ENCODE measurements around the gene CIZ1.

Gene CIZ1

GRCh38 chr9:128180001-128180400 lies 11.4 kb downstream of the CIZ1 start:
- H2BK15ac ChIP-seq (ENCODE audit: low read length), result no peak overlapping the region
- H3K18ac ChIP-seq (ENCODE audit: low read length), result no peak overlapping the region
- no peak overlapping the region for H4K8ac ChIP-seq (ENCODE audit: low read depth, low read length)
- WGBS, 2 donors (ENCODE audit: extremely low coverage in 2 of 2, insufficient read length in 2 of 2, insufficient replicate concordance in 1 of 2), result no CpG with 5 or more reads among the region's 8 CpGs
- no peak overlapping the region for H3K4me3 ChIP-seq (ENCODE audit: low read length in 2 of 2)
- H3K4me2 ChIP-seq (ENCODE audit: insufficient read depth, low read length, poor library complexity, severe bottlenecking), result no peak overlapping the region
- no peak overlapping the region for H3K9ac ChIP-seq (ENCODE audit: low read depth, low read length, poor library complexity)
- H4K91ac ChIP-seq (ENCODE audit: low read depth, low read length, poor library complexity), result no peak overlapping the region
- no peak overlapping the region for H3K27ac ChIP-seq (replicated peaks; ENCODE audit: low read length)
- peaks cover 61 to 92% of the 10 kb centered on the region in 2 donors for H3K36me3 ChIP-seq (replicated peaks in 1 of 2; ENCODE audit: control insufficient read depth in 2 of 2, insufficient read depth in 2 of 2, low read length in 2 of 2)
- peaks cover 14 to 16% of the 10 kb centered on the region in 2 donors for H3K9me3 ChIP-seq (replicated peaks in 1 of 2; ENCODE audit: control insufficient read depth in 2 of 2, insufficient read depth in 1 of 2, low read depth in 1 of 2, low read length in 2 of 2)
- peaks cover 4% of the 10 kb centered on the region for H3K79me1 ChIP-seq (ENCODE audit: low read depth, low read length)
- H2BK12ac ChIP-seq (ENCODE audit: low read length), result no peak overlapping the region
- DNase-seq (ENCODE audit: low spot score), result no peak
- H3K27me3 ChIP-seq (ENCODE audit: control insufficient read depth in 3 of 3, insufficient read depth in 3 of 3, low read depth in 1 of 3, low read length in 3 of 3), result no peaks in the 10 kb centered on the region
- H2BK120ac ChIP-seq (ENCODE audit: low read depth, low read length), result no peak overlapping the region
- no peaks in the 10 kb centered on the region for H3K4me1 ChIP-seq (ENCODE audit: control insufficient read depth in 2 of 2, insufficient read depth in 1 of 2, low read depth in 1 of 2, low read length in 2 of 2)
- no peak overlapping the region for H2BK5ac ChIP-seq (ENCODE audit: low read length)
- H2AFZ ChIP-seq (ENCODE audit: low read length), result no peak overlapping the region
- no peak overlapping the region for H3K14ac ChIP-seq (ENCODE audit: low read length)
- no peak overlapping the region for H2AK5ac ChIP-seq (ENCODE audit: low read depth, low read length)
- H3K23ac ChIP-seq (ENCODE audit: low read depth, low read length, poor library complexity), result no peak overlapping the region
- H3K4ac ChIP-seq (ENCODE audit: low read length), result no peak overlapping the region

GRCh38 chr9:128178806-128179431 lies 12.5 kb downstream of the CIZ1 start:
- Histone ChIP-seq H2BK5ac (ENCODE audit: low read length) (no peak overlapping the region), H3K36me3 (replicated peaks in 1 of 2; ENCODE audit: control insufficient read depth in 2 of 2, insufficient read depth in 2 of 2, low read length in 2 of 2) (peaks cover 66 to 92% of the 10 kb centered on the region in 2 donors)

GRCh38 chr9:128175726-128176125 lies 15.6 kb downstream of the CIZ1 start:
- Histone ChIP-seq H2BK120ac (ENCODE audit: low read depth, low read length) (no peak overlapping the region), H3K4me1 (ENCODE audit: control insufficient read depth in 2 of 2, insufficient read depth in 1 of 2, low read depth in 1 of 2, low read length in 2 of 2) (no peaks in the 10 kb centered on the region), H2BK5ac (ENCODE audit: low read length) (no peak overlapping the region), H3K4me3 (ENCODE audit: low read length in 2 of 2) (no peak overlapping the region), H3K18ac (ENCODE audit: low read length) (no peak overlapping the region), H3K27ac (replicated peaks; ENCODE audit: low read length) (no peak overlapping the region), H3K23ac (ENCODE audit: low read depth, low read length, poor library complexity) (no peak overlapping the region), H3K4ac (ENCODE audit: low read length) (no peak overlapping the region), H4K8ac (ENCODE audit: low read depth, low read length) (no peak overlapping the region), H3K9ac (ENCODE audit: low read depth, low read length, poor library complexity) (no peak overlapping the region), H2BK15ac (ENCODE audit: low read length) (no peak overlapping the region), H3K9me3 (replicated peaks in 1 of 2; ENCODE audit: control insufficient read depth in 2 of 2, insufficient read depth in 1 of 2, low read depth in 1 of 2, low read length in 2 of 2) (peaks cover 13 to 16% of the 10 kb centered on the region in 2 donors), H3K36me3 (replicated peaks in 1 of 2; ENCODE audit: control insufficient read depth in 2 of 2, insufficient read depth in 2 of 2, low read length in 2 of 2) (peaks cover 56 to 86% of the 10 kb centered on the region in 2 donors), H3K4me2 (ENCODE audit: insufficient read depth, low read length, poor library complexity, severe bottlenecking) (no peak overlapping the region), H3K14ac (ENCODE audit: low read length) (no peak overlapping the region), H3K27me3 (ENCODE audit: control insufficient read depth in 3 of 3, insufficient read depth in 3 of 3, low read depth in 1 of 3, low read length in 3 of 3) (no peaks in the 10 kb centered on the region), H2AFZ (ENCODE audit: low read length) (no peak overlapping the region), H2AK5ac (ENCODE audit: low read depth, low read length) (no peak overlapping the region), H4K91ac (ENCODE audit: low read depth, low read length, poor library complexity) (no peak overlapping the region), H2BK12ac (ENCODE audit: low read length) (no peak overlapping the region), H3K79me1 (ENCODE audit: low read depth, low read length) (peaks cover 4% of the 10 kb centered on the region)
- DNase-seq (ENCODE audit: low spot score), result no peak
- no CpG with 5 or more reads among the region's 2 CpGs for WGBS, 2 donors (ENCODE audit: extremely low coverage in 2 of 2, insufficient read length in 2 of 2, insufficient replicate concordance in 1 of 2)

More at GRCh38 chr9:128178806-128179431, 12.5 kb downstream of the CIZ1 start:
- Histone ChIP-seq H2BK15ac (ENCODE audit: low read length) (no peak overlapping the region), H3K4me3 (ENCODE audit: low read length in 2 of 2) (peak overlapping the region in 1 of 2 donors; percentile 36), H3K9ac (ENCODE audit: low read depth, low read length, poor library complexity) (peak overlapping the region; percentile 72), H2BK120ac (ENCODE audit: low read depth, low read length) (peak overlapping the region; percentile 82), H4K91ac (ENCODE audit: low read depth, low read length, poor library complexity) (peak overlapping the region; percentile 3), H2AK5ac (ENCODE audit: low read depth, low read length) (no peak overlapping the region), H3K4ac (ENCODE audit: low read length) (no peak overlapping the region), H3K79me1 (ENCODE audit: low read depth, low read length) (peaks cover 4% of the 10 kb centered on the region), H3K4me2 (ENCODE audit: insufficient read depth, low read length, poor library complexity, severe bottlenecking) (no peak overlapping the region), H3K14ac (ENCODE audit: low read length) (no peak overlapping the region), H3K23ac (ENCODE audit: low read depth, low read length, poor library complexity) (peak overlapping the region; percentile 86), H4K8ac (ENCODE audit: low read depth, low read length) (peak overlapping the region; percentile 92), H3K27ac (replicated peaks; ENCODE audit: low read length) (no peak overlapping the region), H3K9me3 (replicated peaks in 1 of 2; ENCODE audit: control insufficient read depth in 2 of 2, insufficient read depth in 1 of 2, low read depth in 1 of 2, low read length in 2 of 2) (peaks cover 14 to 16% of the 10 kb centered on the region in 2 donors), H3K4me1 (ENCODE audit: control insufficient read depth in 2 of 2, insufficient read depth in 1 of 2, low read depth in 1 of 2, low read length in 2 of 2) (no peaks in the 10 kb centered on the region), H2BK12ac (ENCODE audit: low read length) (no peak overlapping the region), H3K27me3 (ENCODE audit: control insufficient read depth in 3 of 3, insufficient read depth in 3 of 3, low read depth in 1 of 3, low read length in 3 of 3) (no peaks in the 10 kb centered on the region), H2AFZ (ENCODE audit: low read length) (no peak overlapping the region), H3K18ac (ENCODE audit: low read length) (peak overlapping the region; percentile 48)
- no peak for DNase-seq (ENCODE audit: low spot score)
- no CpG with 5 or more reads among the region's 11 CpGs for WGBS, 2 donors (ENCODE audit: extremely low coverage in 2 of 2, insufficient read length in 2 of 2, insufficient replicate concordance in 1 of 2)

- DNase-seq (ENCODE audit: low spot score), result no peak
- WGBS, 2 donors (ENCODE audit: extremely low coverage in 2 of 2, insufficient read length in 2 of 2, insufficient replicate concordance in 1 of 2), result no CpG with 5 or more reads among the region's 8 CpGs
Observed at GRCh38 chr9:128175102-128175563, 16.2 kb downstream of the CIZ1 start.

More at GRCh38 chr9:128175102-128175563, 16.2 kb downstream of the CIZ1 start:
- H3K9ac ChIP-seq (ENCODE audit: low read depth, low read length, poor library complexity), result no peak overlapping the region
- H4K91ac ChIP-seq (ENCODE audit: low read depth, low read length, poor library complexity), result no peak overlapping the region
- H2AK5ac ChIP-seq (ENCODE audit: low read depth, low read length), result no peak overlapping the region
- no peak overlapping the region for H2BK120ac ChIP-seq (ENCODE audit: low read depth, low read length)
- no peak overlapping the region for H3K4me2 ChIP-seq (ENCODE audit: insufficient read depth, low read length, poor library complexity, severe bottlenecking)
- H3K18ac ChIP-seq (ENCODE audit: low read length), result no peak overlapping the region
- no peak overlapping the region for H2BK15ac ChIP-seq (ENCODE audit: low read length)
- H3K27me3 ChIP-seq (ENCODE audit: control insufficient read depth in 3 of 3, insufficient read depth in 3 of 3, low read depth in 1 of 3, low read length in 3 of 3), result no peaks in the 10 kb centered on the region
- H3K4ac ChIP-seq (ENCODE audit: low read length), result no peak overlapping the region
- no peak overlapping the region for H2BK12ac ChIP-seq (ENCODE audit: low read length)
- H3K23ac ChIP-seq (ENCODE audit: low read depth, low read length, poor library complexity), result no peak overlapping the region
- peaks cover 50 to 86% of the 10 kb centered on the region in 2 donors for H3K36me3 ChIP-seq (replicated peaks in 1 of 2; ENCODE audit: control insufficient read depth in 2 of 2, insufficient read depth in 2 of 2, low read length in 2 of 2)
- no peak overlapping the region for H3K14ac ChIP-seq (ENCODE audit: low read length)
- H3K4me3 ChIP-seq (ENCODE audit: low read length in 2 of 2), result no peak overlapping the region
- H3K27ac ChIP-seq (replicated peaks; ENCODE audit: low read length), result no peak overlapping the region
- no peak overlapping the region for H4K8ac ChIP-seq (ENCODE audit: low read depth, low read length)
- H2BK5ac ChIP-seq (ENCODE audit: low read length), result no peak overlapping the region
- no peak overlapping the region for H2AFZ ChIP-seq (ENCODE audit: low read length)
- H3K9me3 ChIP-seq (replicated peaks in 1 of 2; ENCODE audit: control insufficient read depth in 2 of 2, insufficient read depth in 1 of 2, low read depth in 1 of 2, low read length in 2 of 2), result peaks cover 9 to 13% of the 10 kb centered on the region in 2 donors
- peaks cover 4% of the 10 kb centered on the region for H3K79me1 ChIP-seq (ENCODE audit: low read depth, low read length)
- H3K4me1 ChIP-seq (ENCODE audit: control insufficient read depth in 2 of 2, insufficient read depth in 1 of 2, low read depth in 1 of 2, low read length in 2 of 2), result no peaks in the 10 kb centered on the region

Data from neuronal stem cell (in vitro differentiated cells).